Left lung (tissue), 10 donors: ENCODE results near the gene OR14A2. TPM values are rescaled to one million over a fixed set of nuclear protein-coding genes. Genes with fewer than 3 reads are reported as not detected.
"Not testable (repeated sequence)": the region's sequence is repeated elsewhere in the genome, so short reads cannot be mapped to it uniquely, and the experiment has no call there.

Experiments
- ATAC-seq: fragments of 200-7000 bp; cut with Tn5 transposase; one replicate; pipeline ENCODE4 v1.9.1; 2020; ENCODE audit warnings: moderate library complexity
- DNase-seq, 4 donors: peaks; one replicate each; pipeline ENCODE4 v3.0.0-alpha.2; 2013 to 2020
- H3K27ac ChIP-seq, 2 donors: fragments of 200-600 bp; sonication (generic) in 1 of 2; one replicate each; pipeline versions ENCODE4 v1.5.0 to v1.8.0; 2020 to 2021
- H3K27me3 ChIP-seq, 2 donors: fragments of 200-600 bp; sonication (generic) in 1 of 2; one replicate each; pipeline versions ENCODE4 v1.5.0 to v1.8.0; 2020 to 2021
- H3K36me3 ChIP-seq, 2 donors: fragments of 200-600 bp; sonication (generic) in 1 of 2; one replicate each; pipeline versions ENCODE4 v1.5.0 to v1.8.0; 2020 to 2021
- H3K4me1 ChIP-seq, 2 donors: fragments of 200-600 bp; one replicate each; pipeline ENCODE4 v1.8.0; 2021
- H3K4me3 ChIP-seq, 2 donors: fragments of 200-600 bp; sonication (generic) in 1 of 2; one replicate each; pipeline versions ENCODE4 v1.5.0 to v1.8.0; 2020 to 2021; ENCODE audit warnings: mild to moderate bottlenecking in 1 of 2
- H3K9me3 ChIP-seq, 2 donors: fragments of 200-600 bp; sonication (generic) in 1 of 2; one replicate each; pipeline versions ENCODE4 v1.5.0 to v1.8.0; 2020 to 2021
- CTCF ChIP-seq, 2 donors: fragments of 200-600 bp; sonication (generic) in 1 of 2; IDR thresholded peaks; one replicate each; pipeline versions ENCODE4 v1.5.0 to v1.8.0; 2021; ENCODE audit warnings: antibody characterized with exemption in 2 of 2
- intact Hi-C, 2 donors: fragments of 100-400 bp; cut with DNase I; formaldehyde crosslinking; loops; one replicate each; pipeline versions ENCODE4 v1.11.2 to v1.14.2; 2022
- polyA plus RNA-seq, 6 donors: library from polyadenylated mRNA; unstranded; fragments of 120-200 nt; gene quantifications; one replicate each; pipeline ENCODE4 v1.2.1, GENCODE V29; 2013; ENCODE audit not compliant: insufficient read length in 6 of 6
- total RNA-seq, 2 donors: library from RNA; stranded (reverse); fragmentation: NEBNext Ultra II Directional; extraction: Animal tissue kit (Norgen Biotek cat#: 25700); gene quantifications; one replicate each; pipeline ENCODE4 v1.2.1, GENCODE V29; 2021
- donor health status: DM: no; HTN: yes; CAD: no.
- donor health status: DM: no; HTN: no; CAD: no.

The OR14A2 gene
- total and polyA plus RNA-seq, 8 donors = not detected

- TF ChIP-seq CTCF (IDR thresholded peaks at IDR 0.05) = no peak
These were observed 1.9 kb upstream of the OR14A2 start for GRCh38 chr1:247749870-247750269.

GRCh38 chr1:247747616-247748015 is 325 bp downstream of the OR14A2 start:
- TF ChIP-seq CTCF (IDR thresholded peaks at IDR 0.05) = no peak
- no peaks in the 10 kb centered on the region for H3K4me1 ChIP-seq
- no peak for DNase-seq
- H3K27ac ChIP-seq = no peak overlapping the region
- no peak overlapping the region for H3K4me3 ChIP-seq
- no peak for ATAC-seq
- intact Hi-C loops = no loop called here
- no peaks in the 10 kb centered on the region for H3K36me3 ChIP-seq
- H3K9me3 ChIP-seq = peaks cover 0 to 32% of the 10 kb centered on the region in 2 donors
- H3K27me3 ChIP-seq = no peaks in the 10 kb centered on the region

More at GRCh38 chr1:247749870-247750269, 1.9 kb upstream of the OR14A2 start:
- ATAC-seq (no peak), DNase-seq (peak in 1 of 4 donors; percentile 24)
- intact Hi-C loops = no loop called here
- Histone ChIP-seq H3K9me3 (peaks cover 0 to 32% of the 10 kb centered on the region in 2 donors), H3K27ac (no peak overlapping the region), H3K36me3 (no peaks in the 10 kb centered on the region), H3K27me3 (no peaks in the 10 kb centered on the region), H3K4me1 (no peaks in the 10 kb centered on the region), H3K4me3 (no peak overlapping the region)

GRCh38 chr1:247746391-247746935 is 1.5 kb downstream of the OR14A2 start:
- Histone ChIP-seq H3K36me3 (no peaks in the 10 kb centered on the region), H3K4me3 (no peak overlapping the region), H3K9me3 (peaks cover 0 to 25% of the 10 kb centered on the region in 2 donors), H3K4me1 (no peaks in the 10 kb centered on the region), H3K27ac (no peak overlapping the region), H3K27me3 (no peaks in the 10 kb centered on the region)
- intact Hi-C loops = no loop called here
- no peak for TF ChIP-seq CTCF (IDR thresholded peaks at IDR 0.05)
- DNase-seq = no peak
- no peak for ATAC-seq

- ATAC-seq, H3K9me3 ChIP-seq, intact Hi-C loops, H3K36me3 ChIP-seq, H3K27me3 ChIP-seq, DNase-seq, H3K4me1 ChIP-seq, H3K4me3 ChIP-seq, H3K27ac ChIP-seq: not testable (repeated sequence)
These were observed 5.7 kb downstream of the OR14A2 start for GRCh38 chr1:247742215-247742760.

GRCh38 chr1:247741756-247742155 is 6.2 kb downstream of the OR14A2 start:
- intact Hi-C loops = no loop called here
- no peaks in the 10 kb centered on the region for H3K27me3 ChIP-seq
- no peaks in the 10 kb centered on the region for H3K9me3 ChIP-seq

More at GRCh38 chr1:247741756-247742155, 6.2 kb downstream of the OR14A2 start:
- no peak for TF ChIP-seq CTCF (IDR thresholded peaks at IDR 0.05)
- DNase-seq (no peak), ATAC-seq (no peak)
- Histone ChIP-seq H3K4me1 (no peaks in the 10 kb centered on the region), H3K4me3 (no peak overlapping the region), H3K36me3 (no peaks in the 10 kb centered on the region), H3K27ac (no peak overlapping the region)
